IMR-90 (cell line): ENCODE measurements around the gene OPHN1. TPM values are rescaled to one million over a fixed set of nuclear protein-coding genes. Genes with fewer than 3 reads are reported as not detected.

Source experiments
- ATAC-seq: fragments of 200-7000 bp; cut with Tn5 transposase; 2 replicates; pipeline ENCODE4 v1.9.1; 2020; ENCODE audit warnings: low read depth, mild to moderate bottlenecking, moderate library complexity
- BruUV-seq: library from RNA; stranded (reverse); fragments of 400-500 nt; replicated peaks from 2 replicates; lab custom pipeline; 2021; lab: Mats Ljungman, UMichigan
- CTCF ChIA-PET: fragments of 300-600 bp; formaldehyde crosslinking; extraction: SDS; loops from one replicate; lab custom pipeline; 2021; ENCODE audit warnings: antibody characterized with exemption; lab: Yijun Ruan, JAX
- POLR2A ChIA-PET: fragments of 300-600 bp; sonication (Branson Sonifier 250); formaldehyde crosslinking; loops from one replicate; lab custom pipeline; 2022; ENCODE audit warnings: antibody characterized with exemption; ENCODE audit not compliant: unreplicated experiment; lab: Charles Lee
- DNase-seq: peaks from one replicate; pipeline ENCODE4 v3.0.0; 2013
- H2AFZ ChIP-seq: replicated peaks from 2 replicates; pipeline ENCODE3; 2013; ENCODE audit warnings: low read length, mild to moderate bottlenecking; ENCODE audit not compliant: poor library complexity
- H2AK5ac ChIP-seq: 2 replicates; pipeline ENCODE4 v1.6.1; 2013; ENCODE audit warnings: low read depth, low read length, inconsistent platforms
- H2AK9ac ChIP-seq: replicated peaks from 2 replicates; pipeline ENCODE3; 2013; ENCODE audit warnings: mild to moderate bottlenecking, low read depth, low read length, moderate library complexity; ENCODE audit not compliant: poor library complexity
- H2BK120ac ChIP-seq: 2 replicates; pipeline ENCODE4 v1.6.1; 2013; ENCODE audit warnings: low read depth, low read length, inconsistent platforms
- H2BK15ac ChIP-seq: 3 replicates; pipeline ENCODE4 v1.6.1; 2013; ENCODE audit warnings: low read depth, low read length, inconsistent platforms
- H2BK20ac ChIP-seq: 2 replicates; pipeline ENCODE4 v1.6.1; 2013; ENCODE audit warnings: low read depth, mild to moderate bottlenecking, inconsistent platforms, low read length, moderate library complexity
- H2BK5ac ChIP-seq: 2 replicates; pipeline ENCODE4 v1.6.1; 2013; ENCODE audit warnings: mild to moderate bottlenecking, low read depth, low read length, inconsistent platforms; ENCODE audit not compliant: poor library complexity, severe bottlenecking
- H3K14ac ChIP-seq: replicated peaks from 2 replicates; pipeline ENCODE4 v1.6.1; 2013; ENCODE audit warnings: low read depth, low read length, inconsistent platforms
- H3K18ac ChIP-seq: 2 replicates; pipeline ENCODE4 v1.6.1; 2013; ENCODE audit warnings: low read depth, low read length, control low read depth
- H3K23ac ChIP-seq: 2 replicates; pipeline ENCODE4 v1.6.1; 2013; ENCODE audit warnings: low read depth, low read length, inconsistent platforms
- H3K27ac ChIP-seq: 2 replicates; pipeline ENCODE4 v1.5.1; 2013; ENCODE audit warnings: mild to moderate bottlenecking, control low read depth, low read length; ENCODE audit not compliant: insufficient read depth
- H3K27me3 ChIP-seq: 2 replicates; pipeline ENCODE4 v1.6.1; 2013; ENCODE audit warnings: low read length; ENCODE audit not compliant: control insufficient read depth, insufficient read depth
- H3K36me3 ChIP-seq: 2 replicates; pipeline ENCODE4 v1.6.1; 2013; ENCODE audit warnings: low read length, mixed read lengths; ENCODE audit not compliant: control insufficient read depth, insufficient read depth
- H3K4ac ChIP-seq: 2 replicates; pipeline ENCODE4 v1.6.1; 2013; ENCODE audit warnings: low read depth, low read length, inconsistent platforms
- H3K4me1 ChIP-seq: 2 replicates; pipeline ENCODE4 v1.6.1; 2013; ENCODE audit warnings: low read length, mixed read lengths; ENCODE audit not compliant: control insufficient read depth, insufficient read depth
- H3K4me2 ChIP-seq: 2 replicates; pipeline ENCODE4 v1.6.1; 2013; ENCODE audit warnings: low read depth, mild to moderate bottlenecking, control low read depth, low read length, moderate library complexity
- H3K4me3 ChIP-seq: 2 replicates; pipeline ENCODE4 v1.5.1; 2013; ENCODE audit warnings: low read depth, mild to moderate bottlenecking, control low read depth, low read length, moderate library complexity; ENCODE audit not compliant: insufficient read depth
- H3K56ac ChIP-seq: 2 replicates; pipeline ENCODE4 v1.6.1; 2013; ENCODE audit warnings: low read length, inconsistent platforms; ENCODE audit not compliant: insufficient read depth; ENCODE audit errors: extremely low read depth
- H3K79me1 ChIP-seq, 2 experiments: 2 replicates each; pipeline ENCODE4 v1.6.1; 2013; ENCODE audit warnings: low read length in 2 of 2, inconsistent platforms in 1 of 2, low read depth in 1 of 2
- H3K9ac ChIP-seq: 2 replicates; pipeline ENCODE4 v1.6.1; 2013; ENCODE audit warnings: low read depth, low read length, control low read depth
- H3K9me1 ChIP-seq: 2 replicates; pipeline ENCODE4 v1.6.1; 2013; ENCODE audit warnings: low read length, inconsistent platforms; ENCODE audit not compliant: insufficient read depth
- H3K9me3 ChIP-seq: 2 replicates; pipeline ENCODE4 v1.6.1; 2013; ENCODE audit warnings: low read length; ENCODE audit not compliant: control insufficient read depth, insufficient read depth
- H4K20me1 ChIP-seq: 2 replicates; pipeline ENCODE4 v1.6.1; 2013; ENCODE audit warnings: low read length, inconsistent platforms; ENCODE audit not compliant: insufficient read depth
- H4K5ac ChIP-seq: 2 replicates; pipeline ENCODE4 v1.6.1; 2013; ENCODE audit warnings: mild to moderate bottlenecking, low read depth, low read length, control low read depth
- H4K8ac ChIP-seq, 2 experiments: 2 replicates each; pipeline ENCODE4 v1.6.1; 2013; ENCODE audit warnings: low read depth in 2 of 2, low read length in 2 of 2, control low read depth in 1 of 2, inconsistent platforms in 1 of 2
- H4K91ac ChIP-seq: 2 replicates; pipeline ENCODE4 v1.6.1; 2013; ENCODE audit warnings: low read depth, low read length, inconsistent platforms; ENCODE audit not compliant: insufficient read depth
- BHLHE40 ChIP-seq: fragments of 150-350 bp; IDR thresholded peaks from 2 replicates; pipeline ENCODE4 v1.6.1; 2016; ENCODE audit warnings: mild to moderate bottlenecking, low read depth, low read length
- CEBPB ChIP-seq: IDR thresholded peaks from 2 replicates; pipeline ENCODE4 v1.6.1; 2012; ENCODE audit warnings: low read depth, low read length, improper control_type of control experiment
- CHD1 ChIP-seq: IDR thresholded peaks from 2 replicates; pipeline ENCODE4 v1.6.1; 2012; ENCODE audit warnings: low read depth, low read length, improper control_type of control experiment
- CTCF ChIP-seq: conservative IDR thresholded peaks from 2 replicates; pipeline ENCODE4 v1.5.1; 2012; ENCODE audit warnings: mild to moderate bottlenecking, low read depth, low read length, improper control_type of control experiment
- ELK1 ChIP-seq: fragments of 150-350 bp; IDR thresholded peaks from 2 replicates; pipeline ENCODE4 v1.6.1; 2016; ENCODE audit warnings: low read depth, mild to moderate bottlenecking, low read length, moderate library complexity, borderline replicate concordance
- FOS ChIP-seq: fragments of 150-350 bp; IDR thresholded peaks from 2 replicates; pipeline ENCODE4 v1.6.1; 2016; ENCODE audit warnings: low read depth, low read length
- MAFK ChIP-seq: IDR thresholded peaks from 2 replicates; pipeline ENCODE4 v1.6.1; 2012; ENCODE audit warnings: low read depth, low read length, improper control_type of control experiment
- MAZ ChIP-seq: IDR thresholded peaks from 2 replicates; pipeline ENCODE4 v1.6.1; 2012; ENCODE audit warnings: low read depth, mild to moderate bottlenecking, low read length, improper control_type of control experiment, moderate library complexity, borderline replicate concordance
- MXI1 ChIP-seq: IDR thresholded peaks from 2 replicates; pipeline ENCODE4 v1.6.1; 2012; ENCODE audit warnings: low read depth, mild to moderate bottlenecking, low read length, moderate library complexity, borderline replicate concordance
- NFE2L2 ChIP-seq: fragments of 150-350 bp; IDR thresholded peaks from 2 replicates; pipeline ENCODE4 v1.6.1; 2016; ENCODE audit warnings: low read depth, mild to moderate bottlenecking, low read length
- POLR2A ChIP-seq: IDR thresholded peaks from 2 replicates; pipeline ENCODE4 v1.6.1; 2012; ENCODE audit warnings: mild to moderate bottlenecking, low read depth, low read length
- RAD21 ChIP-seq: IDR thresholded peaks from 2 replicates; pipeline ENCODE4 v1.6.1; 2012; ENCODE audit warnings: low read length, improper control_type of control experiment
- RCOR1 ChIP-seq: IDR thresholded peaks from 2 replicates; pipeline ENCODE4 v1.6.1; 2012; ENCODE audit warnings: mild to moderate bottlenecking, low read length, improper control_type of control experiment; ENCODE audit not compliant: insufficient replicate concordance
- RFX5 ChIP-seq: IDR thresholded peaks from 2 replicates; pipeline ENCODE4 v1.8.0; 2012; ENCODE audit warnings: low read depth, mild to moderate bottlenecking, low read length, moderate library complexity
- SMC3 ChIP-seq: fragments of 150-350 bp; IDR thresholded peaks from 2 replicates; pipeline ENCODE4 v1.6.1; 2016; ENCODE audit warnings: low read depth, mild to moderate bottlenecking, antibody characterized with exemption, low read length, moderate library complexity
- USF2 ChIP-seq: fragments of 150-350 bp; IDR thresholded peaks from 2 replicates; pipeline ENCODE4 v1.6.1; 2017; ENCODE audit warnings: mild to moderate bottlenecking, antibody characterized with exemption, low read length, low read depth
- WGBS, 2 experiments: methylation state at CpG; one replicate each; pipeline versions ENCODE4 v1.1.5 to v1.1.7; 2013; ENCODE audit warnings: missing lambda C conversion rate in 2 of 2; ENCODE audit not compliant: insufficient read length in 1 of 2; ENCODE audit errors: extremely low coverage in 2 of 2; 5-methylcytosine and 5-hydroxymethylcytosine counted together
- dilution Hi-C: fragments of 300-500 bp; cut with HindIII; formaldehyde crosslinking; loops from one replicate; pipeline ENCODE4 v1.14.3; 2018; ENCODE audit warnings: low sequenced_read_pairs; ENCODE audit not compliant: unreplicated experiment
- in situ Hi-C: fragments of 300-500 bp; cut with MboI; formaldehyde crosslinking; loops from 3 replicates; pipeline ENCODE4 v1.14.3; 2019; ENCODE audit warnings: low sequenced_read_pairs, inconsistent platforms, mixed read lengths
- intact Hi-C: fragments of 100-400 bp; cut with micrococcal nuclease; formaldehyde crosslinking; loops from 2 replicates; pipeline ENCODE4 v1.10.0; 2022
- polyA plus RNA-seq, 3 experiments: library from polyadenylated mRNA; depleted of rRNA; stranded (reverse); fragments of >200 nt; gene quantifications; 2 replicates each; pipeline ENCODE4 v1.2.3, GENCODE V29; 2012; ENCODE audit warnings: low replicate concordance in 1 of 3
- total RNA-seq: library from RNA; depleted of rRNA; stranded (reverse); fragments of >200 nt; gene quantifications from 2 replicates; pipeline ENCODE4 v1.2.3, GENCODE V29; 2012

Gene OPHN1
- total and polyA plus RNA-seq, 2 of the 4 experiments (the other 2 are of a cell fraction): 4.0 to 13.1 TPM

GRCh38 chrX:68209008-68209407 is 224.3 kb downstream of the OPHN1 start:
- no peak overlapping the region for H2BK15ac ChIP-seq
- H3K14ac ChIP-seq: no peak overlapping the region
- H3K4me1 ChIP-seq: no peaks in the 10 kb centered on the region
- H3K9me3 ChIP-seq: no peaks in the 10 kb centered on the region
- no peak overlapping the region for H4K91ac ChIP-seq
- H3K23ac ChIP-seq: no peak overlapping the region
- BruUV-seq: no TSS peak
- H4K8ac ChIP-seq: no peak overlapping the region
- intact Hi-C loops: no loop called here
- no peaks in the 10 kb centered on the region for H3K9me1 ChIP-seq
- ATAC-seq (no peak), DNase-seq (no peak)
- H3K18ac ChIP-seq: no peak overlapping the region
- TF ChIP-seq ELK1 (no peak), MAFK (no peak), CEBPB (no peak), MXI1 (no peak), BHLHE40 (no peak), RCOR1 (no peak), MAZ (no peak), RAD21 (no peak), NFE2L2 (no peak), POLR2A (no peak), RFX5 (no peak), CHD1 (no peak), USF2 (no peak), FOS (no peak), SMC3 (no peak), CTCF (no peak)
- H3K56ac ChIP-seq: no peak overlapping the region
- no peaks in the 10 kb centered on the region for H4K20me1 ChIP-seq
- H3K9ac ChIP-seq: no peak overlapping the region
- H3K4ac ChIP-seq: no peak overlapping the region
- H3K27ac ChIP-seq: no peak overlapping the region
- CTCF ChIA-PET: no interaction called here
- POLR2A ChIA-PET: no interaction called here
- H4K5ac ChIP-seq: no peak overlapping the region
- 0 out of 2 replicates have a peak, but pooled peaks cover 2% of the 10 kb centered on the region for H3K27me3 ChIP-seq
- no peak overlapping the region for H3K4me3 ChIP-seq
- dilution Hi-C loops: no loop called here
- H2AFZ ChIP-seq: no peak overlapping the region
- no peaks in the 10 kb centered on the region for H3K79me1 ChIP-seq
- no peak overlapping the region for H3K4me2 ChIP-seq
- H2AK5ac ChIP-seq: no peak overlapping the region
- H2BK5ac ChIP-seq: no peak overlapping the region
- H2BK120ac ChIP-seq: no peak overlapping the region
- in situ Hi-C loops: no loop called here
- no peaks in the 10 kb centered on the region for H3K36me3 ChIP-seq
- WGBS, 2 experiments: no CpG with 5 or more reads among the region's 1 CpG
- H2AK9ac ChIP-seq: no peak overlapping the region
- H2BK20ac ChIP-seq: no peak overlapping the region
